ENCODE results near the gene ASPSCR1.

DNA sequence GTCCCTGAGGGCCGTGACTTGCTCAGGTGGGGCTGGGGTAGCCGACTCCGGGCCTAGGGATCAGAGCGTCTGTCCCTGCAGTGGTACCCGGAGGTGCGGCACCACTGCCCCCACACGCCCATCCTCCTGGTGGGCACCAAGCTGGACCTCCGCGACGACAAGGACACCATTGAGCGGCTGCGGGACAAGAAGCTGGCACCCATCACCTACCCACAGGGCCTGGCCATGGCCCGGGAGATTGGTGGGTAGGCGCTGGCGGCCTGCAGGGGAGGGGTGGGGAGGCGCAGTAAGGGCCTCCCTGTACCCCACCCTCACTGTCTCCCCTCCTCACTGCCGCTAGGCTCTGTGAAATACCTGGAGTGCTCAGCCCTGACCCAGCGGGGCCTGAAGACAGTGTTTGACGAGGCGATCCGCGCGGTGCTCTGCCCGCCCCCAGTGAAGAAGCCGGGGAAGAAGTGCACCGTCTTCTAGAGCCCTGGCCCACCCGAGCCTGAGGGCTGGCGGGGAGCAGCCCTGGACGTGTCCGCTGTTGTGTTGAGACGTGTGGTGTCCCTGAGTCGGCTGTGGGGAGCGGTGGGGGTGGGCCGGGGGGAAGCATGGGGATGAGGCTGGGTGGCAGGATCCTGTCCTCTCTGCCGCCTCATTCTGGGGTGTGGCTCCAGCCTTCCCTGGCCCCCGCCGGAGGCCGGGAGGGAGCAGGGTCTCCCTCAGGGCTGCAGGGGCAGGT lies 56.1 kb downstream of the ASPSCR1 start:
- TF ChIP-seq, protein P1, sequence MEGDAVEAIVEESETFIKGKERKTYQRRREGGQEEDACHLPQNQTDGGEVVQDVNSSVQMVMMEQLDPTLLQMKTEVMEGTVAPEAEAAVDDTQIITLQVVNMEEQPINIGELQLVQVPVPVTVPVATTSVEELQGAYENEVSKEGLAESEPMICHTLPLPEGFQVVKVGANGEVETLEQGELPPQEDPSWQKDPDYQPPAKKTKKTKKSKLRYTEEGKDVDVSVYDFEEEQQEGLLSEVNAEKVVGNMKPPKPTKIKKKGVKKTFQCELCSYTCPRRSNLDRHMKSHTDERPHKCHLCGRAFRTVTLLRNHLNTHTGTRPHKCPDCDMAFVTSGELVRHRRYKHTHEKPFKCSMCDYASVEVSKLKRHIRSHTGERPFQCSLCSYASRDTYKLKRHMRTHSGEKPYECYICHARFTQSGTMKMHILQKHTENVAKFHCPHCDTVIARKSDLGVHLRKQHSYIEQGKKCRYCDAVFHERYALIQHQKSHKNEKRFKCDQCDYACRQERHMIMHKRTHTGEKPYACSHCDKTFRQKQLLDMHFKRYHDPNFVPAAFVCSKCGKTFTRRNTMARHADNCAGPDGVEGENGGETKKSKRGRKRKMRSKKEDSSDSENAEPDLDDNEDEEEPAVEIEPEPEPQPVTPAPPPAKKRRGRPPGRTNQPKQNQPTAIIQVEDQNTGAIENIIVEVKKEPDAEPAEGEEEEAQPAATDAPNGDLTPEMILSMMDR (IDR thresholded peaks at IDR 0.05 in 4 of 5, conservative IDR thresholded peaks at IDR 0.05 in 1 of 5): no peak
- TF ChIP-seq POLR2A (IDR thresholded peaks at IDR 0.05): no peak
